NCI-H2196 (cell line): ENCODE measurements around the gene SLC13A3.

Source experiments
- DNase-seq: peaks from one replicate; lab custom pipeline; 2025; ENCODE audit not compliant: unreplicated experiment; lab: John Stamatoyannopoulos, UW

SLC13A3 gene

DNA sequence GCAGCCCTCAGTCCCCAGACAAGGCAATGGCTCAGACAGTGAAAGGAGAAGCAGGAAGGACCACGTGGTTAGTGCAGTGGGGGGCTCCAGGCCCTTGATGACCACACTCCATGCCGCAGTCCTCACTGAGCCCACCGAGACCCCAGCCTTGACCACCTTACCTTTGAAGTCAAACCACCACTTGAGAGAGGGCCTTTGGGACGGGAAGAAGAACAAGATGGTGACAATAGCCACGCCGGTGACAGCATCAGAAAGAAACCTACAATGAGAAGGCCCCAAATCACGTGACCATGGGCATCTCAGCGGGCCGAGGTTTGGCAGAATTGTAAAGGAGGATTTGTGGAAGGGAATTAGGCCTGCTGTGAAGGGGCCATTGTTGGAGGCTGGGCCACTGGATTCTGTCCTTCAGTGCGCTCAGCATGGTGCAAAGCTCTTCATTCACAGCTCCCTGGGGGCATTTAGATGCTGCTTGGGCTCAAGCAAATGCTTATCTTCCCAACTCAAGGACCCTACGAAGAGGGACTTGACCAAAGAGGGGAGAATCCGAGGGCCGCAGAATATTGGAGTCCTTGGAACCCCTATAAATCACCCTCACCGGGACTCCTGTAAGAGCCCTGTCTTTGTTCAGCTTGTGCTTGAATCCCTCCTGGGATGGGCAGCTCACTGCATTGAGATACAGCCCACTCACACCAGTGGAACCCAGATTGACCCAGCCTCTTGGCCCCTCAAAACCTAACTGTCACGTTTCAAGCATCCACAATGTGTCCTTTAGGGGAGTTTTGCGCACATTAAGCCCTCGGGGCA is 67.6 kb downstream of the SLC13A3 start:
- DNase-seq = no peak

DNA sequence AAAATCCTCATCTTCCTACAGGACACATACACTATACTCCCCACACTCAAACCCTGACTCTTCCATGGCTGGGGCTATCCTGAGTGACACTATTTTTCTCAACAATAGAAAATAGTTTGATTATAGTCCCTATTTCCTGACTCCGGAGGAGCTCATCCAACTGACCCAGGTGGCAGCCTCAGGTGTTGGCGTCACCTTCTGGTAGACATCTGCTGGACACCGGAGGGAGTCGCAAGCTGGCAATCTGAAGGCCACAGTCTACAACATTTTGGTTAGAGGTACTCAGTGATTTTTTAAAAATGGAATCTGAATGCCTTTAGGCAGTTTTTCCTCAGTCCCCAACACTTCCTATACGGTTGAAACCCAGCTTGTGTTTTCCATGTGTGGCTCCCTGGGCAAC is 68.6 kb downstream of the SLC13A3 start:
- DNase-seq = no peak

- no peak for DNase-seq
Measured at GRCh38 chr20:46581391-46581790, 69.9 kb downstream of the SLC13A3 start.

DNA sequence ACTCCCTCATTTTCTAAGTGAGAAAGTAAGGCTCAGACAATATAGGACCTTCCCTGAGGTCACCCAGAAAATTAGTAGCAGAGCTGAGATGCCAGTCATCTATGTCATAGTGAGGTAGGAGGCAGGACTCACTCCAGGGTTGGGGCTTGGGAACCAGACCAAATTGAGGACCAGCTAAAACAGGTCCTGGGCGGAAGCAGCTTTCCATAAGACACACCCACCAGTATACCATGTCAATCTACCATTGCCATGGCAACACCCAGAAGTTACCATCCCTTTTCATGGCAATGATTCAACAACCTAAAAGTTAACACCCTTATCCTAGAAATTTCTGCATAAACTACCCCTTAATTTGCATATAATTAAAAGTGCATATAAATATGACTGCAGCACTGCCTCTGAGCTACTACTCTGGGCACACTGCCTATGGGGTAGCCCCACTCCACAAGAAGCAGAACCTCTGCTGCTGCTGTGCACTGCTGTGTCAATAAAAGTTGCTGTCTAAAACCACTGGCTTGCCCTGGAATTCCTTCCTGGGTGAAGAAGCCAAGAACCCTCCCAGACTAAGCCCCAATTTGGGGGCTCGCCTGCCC is 70.5 kb downstream of the SLC13A3 start:
- no peak for DNase-seq

GRCh38 chr20:46578745-46579144 is 72.5 kb downstream of the SLC13A3 start:
- DNase-seq = no peak

GRCh38 chr20:46576774-46577395 is 74.4 kb downstream of the SLC13A3 start:
- no peak for DNase-seq

DNA sequence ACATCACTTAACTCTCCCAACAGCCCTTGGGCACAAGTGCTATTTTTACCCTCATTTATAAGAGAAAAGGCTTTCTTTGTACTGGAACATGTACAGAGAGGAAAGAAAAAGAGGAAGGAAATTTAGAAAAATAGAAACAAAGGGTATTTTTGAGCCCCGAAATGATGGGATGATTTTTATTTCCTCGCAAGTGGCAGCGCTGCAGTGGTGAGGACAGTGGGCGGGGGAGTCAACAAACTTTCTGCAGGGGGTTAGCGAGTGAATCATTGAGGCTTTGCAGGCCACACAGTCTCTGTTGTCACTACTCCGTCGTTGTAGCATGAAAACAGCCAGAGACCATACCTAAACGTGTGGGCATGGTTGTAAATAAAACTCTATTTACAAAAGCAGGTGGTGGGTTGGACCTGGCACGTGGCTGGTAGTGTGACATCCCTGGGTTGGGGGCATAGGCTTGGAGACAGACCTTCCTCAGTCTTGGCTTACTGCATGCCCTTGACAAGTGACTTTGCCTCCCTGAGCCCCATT is 75.3 kb downstream of the SLC13A3 start:
- no peak for DNase-seq

DNA sequence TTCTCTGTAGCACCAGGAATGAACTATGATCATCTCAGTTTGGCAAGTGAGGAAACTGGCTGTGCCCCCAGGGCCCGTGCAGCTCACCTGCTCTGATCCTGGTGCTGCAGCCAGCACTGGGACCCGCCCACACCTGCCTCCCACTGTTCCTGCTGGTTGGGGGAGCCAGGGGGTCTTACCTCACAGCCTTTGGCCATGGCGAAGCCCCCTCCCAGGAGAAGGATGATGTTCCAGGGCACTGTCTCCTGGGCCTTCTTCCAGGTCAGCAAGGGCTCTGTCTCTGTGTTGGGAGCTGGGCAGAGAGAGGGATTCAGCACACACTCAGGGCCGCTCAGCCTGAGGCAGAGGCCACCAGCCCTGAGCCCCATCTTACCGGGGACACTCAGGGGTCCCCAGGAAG is 75.9 kb downstream of the SLC13A3 start:
- DNase-seq = no peak

DNA sequence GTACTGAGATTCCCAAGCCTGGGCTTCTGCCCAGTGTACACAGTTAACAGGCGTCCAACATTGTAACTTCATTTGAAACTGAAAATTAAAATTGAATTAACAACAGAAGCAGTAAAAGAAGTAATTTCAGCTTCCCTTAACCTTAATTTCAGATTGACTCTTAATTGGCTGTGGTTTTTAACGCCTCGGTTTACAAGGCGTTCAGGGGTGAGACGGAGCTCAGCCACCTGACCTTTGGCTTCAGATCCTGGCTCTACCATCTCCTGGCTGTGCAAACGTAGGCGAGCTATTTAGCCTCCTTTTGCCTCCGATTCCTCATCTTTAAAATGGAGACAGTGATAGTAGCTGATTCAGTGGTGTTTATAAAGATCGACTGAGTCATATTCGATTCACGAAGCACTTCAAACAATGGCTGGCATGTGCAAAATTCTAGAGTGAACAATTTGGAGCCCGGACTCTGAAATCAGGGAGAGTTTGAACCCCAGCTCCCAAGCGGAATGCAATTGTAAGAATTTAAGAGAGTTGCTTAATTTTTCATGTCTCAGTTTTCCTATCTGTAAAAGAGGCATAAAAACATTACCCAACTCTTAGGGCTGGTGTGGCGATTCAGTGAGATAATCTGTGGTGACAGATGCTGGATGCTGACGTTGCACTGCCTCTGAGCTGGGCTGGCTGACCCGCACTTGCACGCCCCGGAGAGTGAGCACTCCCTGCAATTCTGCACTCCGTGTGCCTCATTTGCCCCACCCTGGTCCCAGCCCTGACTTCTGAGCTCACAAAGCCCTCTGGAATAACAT is 77.3 kb downstream of the SLC13A3 start:
- DNase-seq = no peak

GRCh38 chr20:46573234-46573633 is 78.0 kb downstream of the SLC13A3 start:
- DNase-seq = no peak

DNA sequence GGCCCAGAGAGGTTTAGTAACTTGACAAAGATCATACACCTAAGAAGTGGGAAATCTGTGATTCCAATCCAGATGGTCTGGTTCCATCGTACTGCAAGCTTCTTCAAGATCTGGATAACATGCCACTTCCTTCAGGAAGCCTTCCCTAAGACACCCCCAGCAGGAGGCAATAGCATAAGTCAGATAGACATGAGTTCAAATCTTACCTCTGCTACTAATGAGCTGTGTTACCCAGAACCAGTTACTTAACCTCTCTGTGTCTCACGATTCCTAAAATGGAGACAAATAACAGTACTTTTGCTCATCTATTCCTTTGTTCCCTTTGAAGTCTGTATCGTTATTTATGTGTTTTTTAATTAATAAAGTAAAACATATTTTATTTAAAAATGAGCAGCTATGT is 78.5 kb downstream of the SLC13A3 start:
- no peak for DNase-seq

GRCh38 chr20:46572153-46572552 is 79.1 kb downstream of the SLC13A3 start:
- DNase-seq = peak; percentile 77

DNA sequence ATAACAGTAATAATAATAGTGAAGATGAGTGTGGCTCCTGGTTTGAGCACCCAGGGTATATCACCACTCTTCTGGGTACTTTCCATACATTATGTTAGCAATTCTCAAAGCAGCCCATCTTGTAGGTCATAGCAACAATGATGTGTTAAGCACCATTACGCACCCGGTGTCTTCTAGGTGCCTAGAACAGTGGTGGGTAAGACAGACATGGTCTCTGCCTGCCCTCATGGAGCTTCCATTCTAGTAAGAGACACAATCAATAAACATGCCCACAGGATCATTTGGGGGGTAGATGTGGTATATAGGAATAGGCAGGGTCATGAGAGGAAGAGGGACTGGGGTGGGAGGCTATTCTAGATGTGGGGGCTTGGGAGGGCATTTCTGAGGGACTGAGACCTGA is 79.8 kb downstream of the SLC13A3 start:
- DNase-seq = no peak

DNA sequence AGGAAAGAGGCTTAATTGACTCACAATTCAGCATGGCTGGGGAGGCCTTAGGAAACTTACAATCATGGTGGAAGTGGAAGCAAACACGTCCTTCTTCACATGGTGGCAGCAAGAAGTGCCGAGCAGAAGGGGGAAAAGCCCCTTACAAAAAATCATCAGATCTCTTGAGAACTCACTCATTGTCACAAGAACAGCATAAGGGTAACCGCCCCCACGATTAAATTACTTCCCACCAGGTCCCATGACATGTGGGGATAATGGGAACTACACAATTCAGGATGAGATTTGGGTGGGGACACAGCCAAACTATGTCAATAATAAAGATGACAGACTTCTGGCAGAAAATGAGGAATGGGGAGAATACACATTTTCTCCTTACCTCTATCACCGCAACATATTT is 80.3 kb downstream of the SLC13A3 start:
- DNase-seq = no peak

GRCh38 chr20:46569961-46570360 is 81.3 kb downstream of the SLC13A3 start:
- no peak for DNase-seq

GRCh38 chr20:46568570-46569129 is 82.6 kb downstream of the SLC13A3 start:
- peak; percentile 94 for DNase-seq

DNA sequence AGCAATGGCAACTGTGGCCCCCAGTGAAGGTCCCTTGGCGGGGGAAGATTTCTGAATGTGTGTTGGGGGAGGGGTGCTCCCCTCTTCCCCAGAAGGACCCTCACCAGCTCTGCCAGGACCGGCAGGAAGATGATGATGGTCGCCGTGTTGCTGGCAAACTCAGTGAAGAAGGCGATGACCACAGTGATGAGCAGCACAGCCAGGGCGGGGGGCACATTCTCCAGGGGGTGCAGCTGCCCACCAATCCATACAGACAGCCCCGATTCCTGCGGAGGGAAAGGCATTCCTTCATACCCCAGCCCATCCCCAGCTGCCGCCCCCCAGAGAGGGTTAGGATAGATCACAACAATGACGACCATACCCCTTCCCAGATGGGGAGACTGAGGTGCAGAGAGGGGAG is 85.1 kb downstream of the SLC13A3 start:
- DNase-seq = no peak

DNA sequence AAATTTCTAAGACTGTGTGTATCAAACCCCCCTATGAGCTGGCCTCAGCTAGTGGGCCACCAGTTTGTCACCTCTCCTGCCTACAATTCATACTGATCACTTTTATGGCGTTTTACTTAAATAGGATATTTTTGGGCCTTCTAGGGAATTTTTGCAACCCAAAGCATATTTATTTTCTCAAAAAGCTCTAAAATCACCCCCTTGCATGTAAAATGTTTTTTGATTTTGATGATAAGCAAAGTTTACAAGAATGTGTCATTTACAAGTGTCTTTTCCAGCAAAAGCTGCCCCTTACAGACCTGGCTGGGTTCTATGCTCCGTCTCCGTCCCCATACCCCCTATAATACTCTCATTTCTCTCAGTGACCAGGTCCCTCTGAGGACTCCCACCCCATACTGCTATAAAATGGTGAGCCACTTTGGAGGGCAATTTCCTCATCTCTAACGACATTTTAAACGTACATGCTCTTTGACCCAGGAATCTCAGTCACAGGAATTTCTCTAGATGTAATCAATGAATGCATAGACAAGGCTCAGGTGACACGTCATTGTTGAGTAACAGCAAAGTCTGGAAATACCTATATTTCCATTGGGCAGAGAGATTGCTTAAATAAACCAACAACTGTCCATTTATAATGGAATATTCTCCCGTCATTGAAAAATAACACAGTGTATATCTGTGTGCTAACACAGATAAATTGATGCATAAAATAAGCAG is 86.9 kb downstream of the SLC13A3 start:
- DNase-seq = no peak

- DNase-seq = no peak
Measured at GRCh38 chr20:46563860-46564221, 87.4 kb downstream of the SLC13A3 start.

DNA sequence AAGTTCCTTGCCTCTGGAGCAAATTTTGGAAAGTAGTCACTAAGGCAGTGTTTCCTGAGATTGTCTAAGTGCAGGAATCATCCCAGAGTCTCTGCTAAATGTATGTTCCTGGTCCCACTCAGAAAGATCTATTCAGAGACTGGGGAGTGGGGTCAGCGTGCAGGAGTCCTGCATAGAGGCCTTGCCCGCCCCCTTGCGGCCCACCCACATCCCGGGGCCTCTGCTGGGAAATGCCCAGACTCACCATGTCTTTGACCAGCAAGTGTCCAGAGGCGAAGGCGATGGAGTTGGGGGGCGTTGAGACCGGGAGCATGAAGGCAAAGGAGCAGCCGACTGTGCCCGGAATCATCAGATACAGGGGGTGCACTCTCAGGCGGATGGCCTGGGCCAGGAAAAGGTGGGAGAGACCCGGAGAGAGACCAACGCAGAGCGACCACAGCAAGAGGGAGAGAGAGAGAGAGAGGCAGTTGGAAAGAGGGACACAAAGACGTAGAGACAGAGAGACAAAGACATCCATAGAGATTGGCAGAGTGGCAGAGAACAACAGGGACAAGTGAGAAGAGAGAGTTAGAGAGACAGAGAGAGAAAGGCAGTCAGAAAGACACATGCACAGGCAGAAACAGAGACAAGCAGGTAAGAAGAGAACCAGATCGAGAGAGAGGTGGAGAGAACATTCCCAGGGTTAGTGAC is 87.9 kb downstream of the SLC13A3 start:
- DNase-seq = no peak
